ENCODE data around the gene EPHA10.

EPHA10 gene

GRCh38 chr1:37746806-37747205, 18.1 kb downstream of the EPHA10 start:
- Histone ChIP-seq H3F3A (ENCODE audit: low read depth) (no peaks in the 10 kb centered on the region), H3K4me2 (ENCODE audit: low read depth, low read length, poor library complexity, severe bottlenecking) (no peak overlapping the region), H4K20me1 (ENCODE audit: insufficient read depth, low read length, poor library complexity, severe bottlenecking) (no peaks in the 10 kb centered on the region), H3K9me3 (ENCODE audit: insufficient read depth, low read depth, low read length) (no peaks in the 10 kb centered on the region), H3K9me2 (replicated peaks; ENCODE audit: low read depth, low read length) (no peaks in the 10 kb centered on the region), H3K27me3 (ENCODE audit: insufficient read depth, low read length, poor library complexity, severe bottlenecking) (no peaks in the 10 kb centered on the region), H3K4me3 (ENCODE audit: low read length, poor library complexity, severe bottlenecking) (no peak overlapping the region), H3K79me2 (ENCODE audit: insufficient read depth, low read length) (no peaks in the 10 kb centered on the region), H2AFZ (ENCODE audit: low read length) (no peak overlapping the region), H3K9ac (ENCODE audit: low read depth, low read length, poor library complexity, severe bottlenecking) (no peak overlapping the region), H3K4me1 (ENCODE audit: insufficient read depth, low read length, poor library complexity, severe bottlenecking) (no peaks in the 10 kb centered on the region), H3K36me3 (ENCODE audit: insufficient read depth, low read length) (no peaks in the 10 kb centered on the region)
- TF ChIP-seq CTCF (conservative IDR thresholded peaks at IDR 0.05; ENCODE audit: low read length), result no peak
- TF ChIP-seq EZH2phosphoT487 (IDR thresholded peaks at IDR 0.05; ENCODE audit: borderline replicate concordance), result no peak

GRCh38 chr1:37741662-37742061, 23.3 kb downstream of the EPHA10 start:
- H3K4me2 ChIP-seq (ENCODE audit: low read depth, low read length, poor library complexity, severe bottlenecking), result no peak overlapping the region
- no peaks in the 10 kb centered on the region for H3K9me2 ChIP-seq (replicated peaks; ENCODE audit: low read depth, low read length)
- no peak overlapping the region for H3K9ac ChIP-seq (ENCODE audit: low read depth, low read length, poor library complexity, severe bottlenecking)
- H4K20me1 ChIP-seq (ENCODE audit: insufficient read depth, low read length, poor library complexity, severe bottlenecking), result no peaks in the 10 kb centered on the region
- no peaks in the 10 kb centered on the region for H3F3A ChIP-seq (ENCODE audit: low read depth)
- no peaks in the 10 kb centered on the region for H3K9me3 ChIP-seq (ENCODE audit: insufficient read depth, low read depth, low read length)
- no peaks in the 10 kb centered on the region for H3K79me2 ChIP-seq (ENCODE audit: insufficient read depth, low read length)
- H3K4me1 ChIP-seq (ENCODE audit: insufficient read depth, low read length, poor library complexity, severe bottlenecking), result no peaks in the 10 kb centered on the region
- no peak overlapping the region for H2AFZ ChIP-seq (ENCODE audit: low read length)
- no peaks in the 10 kb centered on the region for H3K36me3 ChIP-seq (ENCODE audit: insufficient read depth, low read length)
- no peak overlapping the region for H3K4me3 ChIP-seq (ENCODE audit: low read length, poor library complexity, severe bottlenecking)
- H3K27me3 ChIP-seq (ENCODE audit: insufficient read depth, low read length, poor library complexity, severe bottlenecking), result no peaks in the 10 kb centered on the region
- no peak for TF ChIP-seq EZH2phosphoT487 (IDR thresholded peaks at IDR 0.05; ENCODE audit: borderline replicate concordance)
- no peak for TF ChIP-seq CTCF (conservative IDR thresholded peaks at IDR 0.05; ENCODE audit: low read length)

- Histone ChIP-seq H3K79me2 (ENCODE audit: insufficient read depth, low read length) (no peaks in the 10 kb centered on the region), H4K20me1 (ENCODE audit: insufficient read depth, low read length, poor library complexity, severe bottlenecking) (no peaks in the 10 kb centered on the region), H3K4me3 (ENCODE audit: low read length, poor library complexity, severe bottlenecking) (no peak overlapping the region), H3K36me3 (ENCODE audit: insufficient read depth, low read length) (no peaks in the 10 kb centered on the region), H3F3A (ENCODE audit: low read depth) (no peaks in the 10 kb centered on the region), H3K4me2 (ENCODE audit: low read depth, low read length, poor library complexity, severe bottlenecking) (no peak overlapping the region), H3K9me2 (replicated peaks; ENCODE audit: low read depth, low read length) (no peaks in the 10 kb centered on the region), H3K4me1 (ENCODE audit: insufficient read depth, low read length, poor library complexity, severe bottlenecking) (no peaks in the 10 kb centered on the region), H3K9ac (ENCODE audit: low read depth, low read length, poor library complexity, severe bottlenecking) (no peak overlapping the region), H3K9me3 (ENCODE audit: insufficient read depth, low read depth, low read length) (no peaks in the 10 kb centered on the region), H2AFZ (ENCODE audit: low read length) (no peak overlapping the region), H3K27me3 (ENCODE audit: insufficient read depth, low read length, poor library complexity, severe bottlenecking) (no peaks in the 10 kb centered on the region)
- TF ChIP-seq CTCF (conservative IDR thresholded peaks at IDR 0.05; ENCODE audit: low read length) (no peak), EZH2phosphoT487 (IDR thresholded peaks at IDR 0.05; ENCODE audit: borderline replicate concordance) (no peak)
Observed at GRCh38 chr1:37741130-37741529, 23.8 kb downstream of the EPHA10 start.
